Adipose tissue (tissue), 3 donors: ENCODE data around the gene PINLYP. TPM values are rescaled to one million over a fixed set of nuclear protein-coding genes. Genes with fewer than 3 reads are reported as not detected.

ENCODE experiments used
- H3K27ac ChIP-seq: one replicate; pipeline ENCODE4 v1.5.1; 2013; ENCODE audit warnings: low read depth, low read length
- WGBS, 3 donors: extraction: QIAGEN DNeasy Blood & Tissue Kit; methylation state at CpG; one replicate each; pipeline ENCODE4 v1.1.7; 2013; 5-methylcytosine and 5-hydroxymethylcytosine counted together
- polyA plus RNA-seq, 3 donors: library from polyadenylated mRNA; stranded (reverse); fragments of 200-250 nt; gene quantifications; one replicate each; pipeline ENCODE4 v1.2.3, GENCODE V29; 2013
- donor health status: healthy with polysubstance abuse.
- donor health status: Bipolar disorder and iron deficiency.
- donor health status: healthy.

The PINLYP gene
- polyA plus RNA-seq, result 10 to 100 TPM in 1 of 3 donors, 1 to 10 TPM in 2; 2.7 to 22.4 (median 9.6) TPM

DNA sequence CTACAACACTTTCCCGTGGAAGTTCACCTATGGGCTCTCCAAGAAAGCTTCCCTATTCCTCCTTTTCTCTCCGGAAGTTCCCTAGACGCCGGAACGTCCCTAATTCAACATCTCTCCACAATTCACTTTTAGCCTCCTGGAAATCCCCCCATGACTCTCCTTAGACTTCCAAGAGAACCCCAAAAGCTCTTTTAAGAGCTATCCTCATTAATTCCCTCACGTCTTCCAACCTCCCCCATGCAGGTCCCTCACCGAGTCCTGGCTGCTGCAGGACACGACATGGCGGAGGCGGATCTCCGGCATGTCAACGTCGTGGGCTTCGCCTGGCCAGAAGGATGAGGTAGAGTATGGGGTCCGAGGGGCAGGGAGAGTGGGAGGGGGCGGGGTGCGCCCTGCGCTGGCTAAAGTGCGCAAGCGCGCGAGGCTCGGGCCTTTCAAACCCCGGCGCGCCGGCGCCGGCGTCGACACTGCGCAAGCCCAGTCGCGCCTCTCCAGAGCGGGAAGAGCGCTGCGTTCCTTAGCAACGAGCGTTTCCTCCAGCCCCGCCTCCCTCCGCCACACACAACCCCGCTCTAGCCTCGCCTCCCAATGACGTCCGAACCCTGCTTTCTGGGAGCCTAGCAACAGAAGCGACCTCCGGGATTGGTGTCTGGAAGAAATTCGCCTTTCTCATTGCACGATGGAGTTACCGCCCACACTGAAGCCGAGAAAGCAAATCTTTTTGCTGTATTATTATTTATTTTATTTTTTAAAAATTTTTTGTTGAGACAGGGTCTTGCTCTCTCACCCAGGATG, at the start of gene PINLYP, which contains the start of gene XRCC1:
Gene PINLYP, plus strand, starts transcription at position 646 of the 795 bp plus-strand sequence. CDS start 1,391 bp downstream, outside the sequence.
Gene XRCC1, minus strand, starts transcription at position 372 of the 795 bp plus-strand sequence. Its CDS starts 69 bp downstream, at position 303.
- 0 to 1% (median 0%) methylated on average over 51 of the region's 51 CpGs for WGBS, 3 donors
- no peak within 1 kb of the TSS for H3K27ac ChIP-seq

DNA sequence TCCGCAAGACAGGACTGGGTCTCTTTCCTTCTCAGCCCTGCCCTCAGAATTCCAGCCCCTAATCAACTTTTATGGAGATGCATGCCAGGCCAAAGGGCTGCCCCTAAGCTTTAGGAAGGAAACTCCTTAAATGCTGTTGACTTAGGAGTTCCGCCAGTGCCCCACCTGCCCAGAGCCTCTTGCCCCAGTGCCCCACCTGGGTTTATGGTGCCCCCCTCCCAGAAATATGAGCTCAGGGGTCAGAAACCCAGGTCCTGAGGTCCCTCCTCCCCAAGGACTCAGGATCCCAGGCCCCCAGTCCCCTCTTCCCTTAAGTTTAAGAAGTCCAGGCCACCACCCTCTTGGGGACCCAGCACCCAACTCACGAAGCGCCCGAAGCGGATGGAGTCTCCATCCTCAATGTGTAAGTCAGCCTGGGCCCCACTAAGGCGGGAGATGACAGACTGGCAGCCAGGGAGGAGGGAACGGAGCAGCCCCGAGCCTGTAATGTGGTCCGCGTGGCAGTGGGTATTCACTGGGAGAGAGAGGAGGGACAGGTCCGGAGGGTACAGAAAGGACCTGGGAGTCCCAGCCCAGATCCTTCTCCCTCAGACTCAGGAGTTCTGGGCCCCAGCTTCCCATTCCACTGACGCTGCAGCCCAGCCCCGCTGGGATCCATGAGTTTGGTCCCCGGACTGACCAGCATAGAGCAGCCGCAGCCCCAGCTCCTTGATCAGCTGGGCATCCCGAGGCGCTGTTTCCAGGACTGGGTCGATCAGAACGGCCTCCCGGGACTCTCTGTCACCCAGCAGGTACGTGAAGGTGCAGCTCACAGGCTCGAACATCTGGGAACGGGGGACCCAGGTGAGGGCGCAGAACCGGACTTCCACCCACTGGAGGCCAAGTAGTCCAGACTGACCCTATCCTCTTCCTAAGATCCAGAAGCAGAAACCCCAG, 49.5 kb upstream of the PINLYP start:
- H3K27ac ChIP-seq, result no peak overlapping the region
- 3% methylated on average over 23 to 26 of the region's 26 CpGs for WGBS, 3 donors

DNA sequence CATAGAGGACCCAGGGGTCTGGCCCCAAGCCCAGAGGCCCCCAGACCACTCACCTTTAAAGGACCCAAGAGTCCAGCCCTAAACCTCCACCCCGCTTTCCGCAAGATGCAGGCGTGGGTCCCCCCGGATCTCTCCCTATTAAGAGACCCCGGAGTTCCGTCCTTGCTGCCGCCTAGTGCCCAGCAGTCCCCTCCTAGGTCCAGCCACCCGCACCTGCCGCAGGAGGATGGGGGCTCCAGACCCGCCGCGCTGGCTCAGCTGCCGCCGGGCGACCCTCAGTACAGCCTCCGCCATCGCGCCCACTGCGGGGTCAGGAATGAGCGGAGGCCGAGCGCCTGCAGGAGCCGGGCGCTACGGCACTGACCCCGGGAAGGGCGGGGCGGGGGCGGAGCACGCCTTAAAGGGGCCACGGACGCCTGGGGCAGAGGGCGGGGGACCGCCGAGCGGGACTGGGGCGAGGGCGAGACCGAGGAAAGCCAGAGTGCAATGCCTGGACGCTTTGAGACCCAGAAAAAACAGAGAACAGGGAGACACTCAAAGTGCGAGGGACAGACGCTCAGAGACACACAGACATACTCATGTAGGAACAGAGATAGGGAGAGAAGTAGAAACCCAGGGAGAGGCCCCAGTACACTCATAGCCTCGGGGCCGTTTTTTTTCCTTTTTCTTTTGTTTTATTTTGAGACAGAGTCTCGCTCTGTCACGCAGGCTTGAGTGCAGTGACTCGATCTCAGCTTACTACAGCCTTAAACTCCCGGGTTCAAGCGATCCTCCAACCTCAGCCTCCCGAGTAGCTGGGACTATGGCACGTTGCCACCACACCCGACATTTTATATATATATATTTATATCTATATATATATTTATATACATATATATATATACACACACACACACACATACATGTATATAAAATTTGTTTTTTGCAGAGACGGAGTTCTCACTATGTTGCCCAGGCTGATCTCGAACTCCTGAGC, 48.4 kb upstream of the PINLYP start, which contains the start of gene ETHE1:
Gene ETHE1, minus strand, starts transcription at position 318 of the 976 bp plus-strand sequence. Its CDS starts 24 bp downstream, at position 294.
- H3K27ac ChIP-seq, result peak within 1 kb of the TSS; percentile 80
- 4 to 6% (median 4%) methylated on average over 54 of the region's 54 CpGs for WGBS, 3 donors

- 26 to 43% (median 41%) methylated on average over 13 of the region's 13 CpGs for WGBS, 3 donors
- no peak overlapping the region for H3K27ac ChIP-seq
These were observed 47.6 kb upstream of the PINLYP start for GRCh38 chr19:43527860-43528622.

DNA sequence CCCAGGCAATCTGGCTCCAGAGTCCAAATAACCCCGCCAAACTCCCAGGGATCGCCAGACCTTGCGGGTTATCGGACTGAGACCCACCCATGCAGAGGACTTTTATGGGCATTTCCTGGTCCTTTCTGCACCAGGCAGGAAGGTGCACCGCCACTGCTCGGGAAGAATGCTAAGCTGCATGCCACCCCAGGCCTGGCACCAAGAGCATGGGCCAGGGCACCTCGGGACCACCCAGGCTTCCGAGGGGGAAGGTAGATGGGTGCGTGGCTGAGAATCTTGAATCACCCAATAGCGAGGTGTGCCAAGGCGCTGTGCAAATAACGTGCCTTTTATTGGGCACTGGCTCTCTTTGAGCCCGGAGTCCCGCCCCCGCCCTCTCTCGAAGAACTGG, 43.0 kb upstream of the PINLYP start:
- no peak overlapping the region for H3K27ac ChIP-seq
- WGBS, 3 donors, result 1 to 3% (median 2%) methylated on average over 16 of the region's 16 CpGs

GRCh38 chr19:43532962-43533545, 42.5 kb upstream of the PINLYP start, which contains the start of gene ZNF575:
Gene ZNF575, plus strand, starts transcription at chr19:43533188. Its CDS starts 1,235 bp downstream, at chr19:43534423.
- WGBS, 3 donors, result 0 to 1% (median 1%) methylated on average over 47 of the region's 47 CpGs
- H3K27ac ChIP-seq, result no peak within 1 kb of the TSS

DNA sequence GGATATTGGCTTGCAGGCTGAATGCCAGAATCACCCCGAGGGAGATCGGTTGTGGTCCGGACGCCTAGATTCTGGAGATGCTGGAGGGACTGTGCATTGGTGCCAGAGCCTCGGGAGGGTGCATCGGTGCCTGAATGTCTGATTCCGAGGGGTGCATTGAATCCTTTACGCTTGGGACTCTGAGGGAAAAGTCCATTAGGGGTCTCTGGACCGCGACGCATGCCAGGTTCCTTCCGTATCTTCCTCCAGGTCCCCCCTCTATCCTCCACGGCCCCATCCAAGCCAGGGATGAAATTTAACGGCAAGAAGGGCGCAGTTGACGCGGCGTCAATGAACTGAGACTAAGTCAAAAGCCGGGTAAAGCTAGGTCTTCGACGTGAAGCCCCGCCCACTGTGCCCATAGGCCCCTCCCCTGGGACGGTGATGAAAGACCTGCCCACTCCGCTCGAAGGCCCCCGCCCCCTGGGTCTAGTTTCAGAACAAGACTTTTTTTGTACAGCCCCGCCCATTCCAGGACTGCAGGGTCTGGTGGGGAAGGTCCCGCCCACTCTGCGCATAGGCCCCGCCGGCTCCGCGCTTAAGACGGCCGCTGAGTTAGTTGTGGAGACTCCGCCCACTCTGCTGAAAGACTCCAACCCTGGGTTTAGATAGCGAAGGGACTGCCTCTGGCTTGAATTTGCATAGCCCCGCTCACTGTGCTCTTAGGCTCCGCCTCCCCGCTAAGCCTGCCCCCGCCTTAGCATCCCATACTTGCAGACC, 41.9 kb upstream of the PINLYP start:
- no peak overlapping the region for H3K27ac ChIP-seq
- 0 to 1% (median 0%) methylated on average over 41 of the region's 41 CpGs for WGBS, 3 donors

DNA sequence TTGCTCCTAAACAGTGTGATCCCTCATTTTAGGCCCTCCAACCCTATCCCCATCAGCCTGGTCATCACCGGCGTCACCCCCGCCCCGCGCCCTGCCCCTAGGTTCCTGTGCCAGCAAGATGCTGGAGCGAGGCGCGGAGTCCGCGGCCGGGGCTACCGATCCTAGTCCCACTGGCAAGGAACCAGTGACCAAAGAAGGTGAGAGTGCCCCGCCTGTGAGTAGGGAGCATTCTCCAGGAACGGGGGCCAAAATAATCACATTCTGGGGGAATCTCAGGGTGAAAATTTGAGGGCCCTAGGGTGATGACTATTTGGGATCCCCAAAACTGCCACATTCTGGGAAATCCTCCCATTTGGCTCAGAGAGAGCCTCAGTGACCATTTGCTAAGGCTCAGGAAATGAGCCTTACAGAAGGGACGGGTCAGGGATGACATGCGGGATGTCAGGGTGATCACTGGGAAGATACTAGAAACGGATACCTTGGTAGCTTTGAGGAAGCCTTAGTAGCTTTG, 41.2 kb upstream of the PINLYP start:
- no peak overlapping the region for H3K27ac ChIP-seq
- 16 to 34% (median 28%) methylated on average over 17 of the region's 17 CpGs for WGBS, 3 donors

GRCh38 chr19:43534816-43535761, 40.5 kb upstream of the PINLYP start:
- 43 to 73% (median 71%) methylated on average over 51 to 62 of the region's 62 CpGs for WGBS, 3 donors
- H3K27ac ChIP-seq, result no peak overlapping the region

DNA sequence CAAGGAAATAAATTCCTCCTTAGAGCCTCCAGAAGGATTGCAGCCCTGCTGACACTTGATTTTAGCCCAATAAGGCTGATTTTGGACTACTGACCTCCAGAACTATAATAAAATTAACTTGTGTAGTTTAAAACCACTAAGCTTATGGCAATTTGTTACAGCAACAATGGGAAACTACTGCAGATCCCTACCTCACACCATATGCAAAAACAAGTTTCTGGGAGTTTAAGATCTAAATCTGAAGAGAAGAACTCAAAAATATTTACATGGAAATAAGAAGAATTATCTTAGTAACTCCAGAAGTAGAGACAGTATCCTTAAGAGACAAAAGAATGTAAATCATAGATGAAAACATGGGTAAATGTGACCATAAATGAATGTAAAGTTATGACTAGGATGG, 36.7 kb upstream of the PINLYP start:
- no peak overlapping the region for H3K27ac ChIP-seq

DNA sequence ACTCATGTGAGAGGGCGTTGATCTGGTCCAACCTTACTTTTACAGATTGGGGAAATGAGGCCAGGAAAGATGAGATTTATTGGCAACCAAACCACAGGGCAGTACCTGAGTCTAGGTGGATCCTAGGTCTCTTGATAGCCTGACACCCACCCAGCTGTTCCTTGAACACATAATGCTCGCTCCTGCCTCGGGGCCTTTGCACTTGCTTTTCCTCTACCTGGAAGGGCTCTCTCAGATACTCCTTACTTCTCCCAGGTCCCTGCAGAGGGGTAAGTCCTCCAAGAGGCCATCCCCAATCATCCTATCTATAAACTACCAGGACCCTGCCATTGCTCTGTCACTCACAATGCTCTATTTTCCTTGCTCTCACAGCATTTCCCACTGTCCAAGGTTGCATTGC, 35.2 kb upstream of the PINLYP start:
- 93 to 96% (median 96%) methylated on average over 3 of the region's 3 CpGs for WGBS, 3 donors
- no peak overlapping the region for H3K27ac ChIP-seq

- no peak overlapping the region for H3K27ac ChIP-seq
- WGBS, 3 donors, result 95 to 98% (median 97%) methylated on average over 5 of the region's 5 CpGs
These were observed 33.5 kb upstream of the PINLYP start for GRCh38 chr19:43541920-43542650.

- no peak overlapping the region for H3K27ac ChIP-seq
- WGBS, 3 donors, result 94 to 95% (median 94%) methylated on average over 9 of the region's 9 CpGs
These were observed 31.5 kb upstream of the PINLYP start for GRCh38 chr19:43544077-43544476.

DNA sequence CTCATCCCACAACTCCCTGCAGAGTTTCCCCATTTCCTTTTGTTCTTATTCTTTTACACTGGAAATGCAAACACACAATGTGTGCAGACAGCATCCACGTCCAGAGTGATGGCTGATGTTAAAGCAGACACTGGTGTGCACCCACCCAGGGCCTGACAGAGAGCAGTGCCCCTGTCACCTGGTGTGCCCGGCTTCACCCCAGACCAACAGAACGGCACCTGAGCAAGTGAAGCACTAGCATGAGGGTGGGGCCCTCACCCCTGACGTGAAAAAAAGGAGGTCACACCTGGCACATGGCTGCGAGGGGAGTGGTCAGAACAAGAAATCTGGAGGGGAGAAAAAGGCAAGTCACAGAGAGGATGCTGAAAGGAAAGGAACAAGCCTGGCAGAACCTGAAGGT, 30.3 kb upstream of the PINLYP start:
- H3K27ac ChIP-seq, result no peak overlapping the region
- WGBS, 3 donors, result 90 to 91% (median 91%) methylated on average over 5 of the region's 5 CpGs
